GM12872 (cell line): ENCODE data around the gene F13A1.

Experiments
- CTCF ChIP-seq: IDR thresholded peaks from 3 replicates; pipeline ENCODE4 v1.5.1; 2011; ENCODE audit warnings: low read depth, mild to moderate bottlenecking, low read length, moderate library complexity; ENCODE audit not compliant: insufficient read depth

The F13A1 gene

GRCh38 chr6:6239598-6240581 is 80.6 kb downstream of the F13A1 start:
- no peak for TF ChIP-seq CTCF

GRCh38 chr6:6236730-6237469 is 83.6 kb downstream of the F13A1 start:
- no peak for TF ChIP-seq CTCF

- TF ChIP-seq CTCF = no peak
These were observed 84.7 kb downstream of the F13A1 start for GRCh38 chr6:6235786-6236185.

- no peak for TF ChIP-seq CTCF
These were observed 85.5 kb downstream of the F13A1 start for GRCh38 chr6:6234963-6235362.

- no peak for TF ChIP-seq CTCF
These were observed 90.2 kb downstream of the F13A1 start for GRCh38 chr6:6230286-6230685.

GRCh38 chr6:6227896-6228295 is 92.6 kb downstream of the F13A1 start:
- TF ChIP-seq CTCF = no peak

- TF ChIP-seq CTCF = no peak
These were observed 94.5 kb downstream of the F13A1 start for GRCh38 chr6:6225885-6226529.
